ENCODE measurements around the gene TMEM117. TPM values are rescaled to one million over a fixed set of nuclear protein-coding genes. Genes with fewer than 3 reads are reported as not detected.

TMEM117 gene
- total RNA-seq, 5 donors from 2014 or later (not counting 1 experiment from before 2014, with no cell fraction given): 3.3 to 4.4 (median 3.9) TPM

DNA sequence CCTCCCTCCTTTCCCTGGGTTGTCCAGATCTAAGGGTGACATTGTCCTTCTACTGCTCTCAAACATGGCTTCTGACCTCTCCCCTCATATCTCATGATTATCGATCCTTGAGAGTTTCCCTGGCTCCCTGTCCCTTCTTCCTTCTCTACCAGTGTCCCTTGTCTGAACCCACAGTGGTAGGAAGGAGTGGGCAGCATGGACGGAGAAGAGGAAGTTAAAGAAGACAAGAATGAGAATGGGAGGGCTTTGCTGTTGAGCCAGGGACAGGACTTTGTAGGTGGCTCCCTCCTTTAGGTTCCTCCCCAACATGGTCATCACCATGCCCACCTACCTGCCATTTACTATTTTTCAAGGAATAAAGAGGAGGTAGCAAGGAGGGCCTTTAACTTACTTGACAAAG lies 166.7 kb downstream of the TMEM117 start:
- no peaks in the 10 kb centered on the region for H3K4me1 ChIP-seq (ENCODE audit: control insufficient read depth in 1 of 2, extremely low read depth in 1 of 2, insufficient read depth in 2 of 2, low read length in 2 of 2)
- no peak overlapping the region for H3K27ac ChIP-seq (ENCODE audit: low read length)
- Mint-ChIP-seq H3K27ac (no peak overlapping the region), H3K27me3 (no peaks in the 10 kb centered on the region), H3K4me1 (no peaks in the 10 kb centered on the region), H3K36me3 (peaks cover 37% of the 10 kb centered on the region), H3K4me3 (no peak overlapping the region), H3K9me3 (peaks cover 0 to 6% (median 2%) of the 10 kb centered on the region in 3 donors)
- ATAC-seq (replicated peaks in 1 of 4) (no peak), DNase-seq (no peak)
- H3K4me3 ChIP-seq (ENCODE audit: control insufficient read depth in 1 of 2, extremely low read depth in 1 of 2, low read length in 1 of 2): no peak overlapping the region
- H3K9me3 ChIP-seq: no peaks in the 10 kb centered on the region
- CTCF ChIA-PET: no interaction called here
- no peaks in the 10 kb centered on the region for H3K27me3 ChIP-seq (replicated peaks in 1 of 2; ENCODE audit: control insufficient read depth in 2 of 2, extremely low read depth in 1 of 2, insufficient read depth in 2 of 2, low read length in 1 of 2)
- no CpG with 5 or more reads among the region's 2 CpGs for WGBS (ENCODE audit: insufficient coverage)
- POLR2A ChIA-PET: no interaction called here
- H3K36me3 ChIP-seq (ENCODE audit: control insufficient read depth in 2 of 2, extremely low read depth in 1 of 2, insufficient read depth in 1 of 2, low read length in 1 of 2): no peaks in the 10 kb centered on the region

DNA sequence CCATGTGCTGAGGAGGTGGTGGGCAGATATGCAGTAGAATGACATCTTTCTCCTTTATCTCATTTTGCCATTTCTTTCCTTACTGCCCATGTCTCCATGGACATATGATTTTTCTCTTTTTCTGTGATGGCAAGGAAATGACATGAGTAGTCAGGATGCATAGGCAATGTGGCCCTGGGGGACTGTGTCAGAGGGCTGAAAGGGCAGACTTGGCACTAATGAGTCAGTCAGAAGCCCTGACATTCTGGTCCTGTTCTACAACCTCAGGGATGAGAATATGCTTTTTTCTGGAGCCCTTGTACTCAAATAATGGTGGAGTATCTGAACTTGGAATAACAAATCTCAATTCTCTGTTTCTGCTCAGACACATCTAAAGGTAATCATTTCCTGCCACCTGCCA lies 167.8 kb downstream of the TMEM117 start:
- ChIA-PET CTCF (no interaction called here), POLR2A (no interaction called here)
- Histone ChIP-seq H3K9me3 (no peaks in the 10 kb centered on the region), H3K36me3 (ENCODE audit: control insufficient read depth in 2 of 2, extremely low read depth in 1 of 2, insufficient read depth in 1 of 2, low read length in 1 of 2) (no peaks in the 10 kb centered on the region), H3K4me1 (ENCODE audit: control insufficient read depth in 1 of 2, extremely low read depth in 1 of 2, insufficient read depth in 2 of 2, low read length in 2 of 2) (no peaks in the 10 kb centered on the region), H3K27me3 (replicated peaks in 1 of 2; ENCODE audit: control insufficient read depth in 2 of 2, extremely low read depth in 1 of 2, insufficient read depth in 2 of 2, low read length in 1 of 2) (no peaks in the 10 kb centered on the region), H3K27ac (ENCODE audit: low read length) (no peak overlapping the region), H3K4me3 (ENCODE audit: control insufficient read depth in 1 of 2, extremely low read depth in 1 of 2, low read length in 1 of 2) (no peak overlapping the region)
- DNase-seq (no peak), ATAC-seq (replicated peaks in 1 of 4) (no peak)
- no peak overlapping the region for H3K4me3 Mint-ChIP-seq
- no peaks in the 10 kb centered on the region for H3K27me3 Mint-ChIP-seq
- H3K9me3 Mint-ChIP-seq: peaks cover 3 to 17% (median 11%) of the 10 kb centered on the region in 3 donors
- no peak overlapping the region for H3K27ac Mint-ChIP-seq
- no peaks in the 10 kb centered on the region for H3K4me1 Mint-ChIP-seq
- peaks cover 49% of the 10 kb centered on the region for H3K36me3 Mint-ChIP-seq

DNA sequence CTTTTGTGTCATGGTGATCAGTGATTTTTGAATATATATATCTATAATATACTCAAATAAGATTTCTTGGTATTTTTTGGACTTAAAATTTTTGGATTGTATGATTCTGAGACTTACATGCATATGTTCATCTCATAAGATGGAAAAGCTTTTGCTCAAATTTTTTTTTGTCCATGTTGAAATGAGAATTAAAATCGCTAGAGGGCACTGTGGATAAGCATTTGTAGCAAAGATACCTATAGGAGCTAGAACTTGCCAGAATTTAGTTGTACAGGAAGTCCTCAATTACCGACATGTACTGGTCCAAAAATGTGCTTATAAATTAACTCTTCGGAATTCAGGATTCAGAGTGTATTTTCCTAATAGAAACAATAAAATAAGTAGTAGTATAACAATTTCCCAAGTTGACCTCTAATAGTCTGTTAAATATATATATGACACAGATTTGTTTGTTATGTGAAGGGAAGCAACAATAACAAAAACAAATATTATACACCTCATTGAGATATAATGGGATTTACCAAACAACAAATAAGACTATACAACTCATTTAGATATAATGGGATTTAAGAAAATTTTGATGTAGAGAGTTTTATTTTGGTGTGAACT lies 179.6 kb downstream of the TMEM117 start:
- DNase-seq (peak in 1 of 35 experiments; percentile 64), ATAC-seq (replicated peaks in 1 of 4) (peak in 3 of 4 experiments; percentile 50 to 66 (median 57))
- Mint-ChIP-seq H3K36me3 (peaks cover 6% of the 10 kb centered on the region), H3K4me1 (peaks cover 0 to 2% (median 0%) of the 10 kb centered on the region in 3 donors), H3K27me3 (peaks cover 0 to 4% of the 10 kb centered on the region in 2 donors), H3K27ac (no peak overlapping the region), H3K9me3 (no peaks in the 10 kb centered on the region), H3K4me3 (no peak overlapping the region)
- H3K4me3 ChIP-seq (ENCODE audit: control insufficient read depth in 1 of 2, extremely low read depth in 1 of 2, low read length in 1 of 2): no peak overlapping the region
- no peaks in the 10 kb centered on the region for H3K9me3 ChIP-seq
- H3K27me3 ChIP-seq (replicated peaks in 1 of 2; ENCODE audit: control insufficient read depth in 2 of 2, extremely low read depth in 1 of 2, insufficient read depth in 2 of 2, low read length in 1 of 2): no peaks in the 10 kb centered on the region
- POLR2A ChIA-PET: no interaction called here
- H3K36me3 ChIP-seq (ENCODE audit: control insufficient read depth in 2 of 2, extremely low read depth in 1 of 2, insufficient read depth in 1 of 2, low read length in 1 of 2): no peaks in the 10 kb centered on the region
- H3K27ac ChIP-seq (ENCODE audit: low read length): no peak overlapping the region
- CTCF ChIA-PET: interaction anchor here (0.6 to 2.4 kb wide), 9 partner anchors 717 to 1361 kb away, joined by 3 to 20 read pairs (median 4); no protein-coding TSS in a partner anchor
- WGBS (ENCODE audit: insufficient coverage): 0% methylated on average over 1 of the region's 3 CpGs
- no peaks in the 10 kb centered on the region for H3K4me1 ChIP-seq (ENCODE audit: control insufficient read depth in 1 of 2, extremely low read depth in 1 of 2, insufficient read depth in 2 of 2, low read length in 2 of 2)

DNA sequence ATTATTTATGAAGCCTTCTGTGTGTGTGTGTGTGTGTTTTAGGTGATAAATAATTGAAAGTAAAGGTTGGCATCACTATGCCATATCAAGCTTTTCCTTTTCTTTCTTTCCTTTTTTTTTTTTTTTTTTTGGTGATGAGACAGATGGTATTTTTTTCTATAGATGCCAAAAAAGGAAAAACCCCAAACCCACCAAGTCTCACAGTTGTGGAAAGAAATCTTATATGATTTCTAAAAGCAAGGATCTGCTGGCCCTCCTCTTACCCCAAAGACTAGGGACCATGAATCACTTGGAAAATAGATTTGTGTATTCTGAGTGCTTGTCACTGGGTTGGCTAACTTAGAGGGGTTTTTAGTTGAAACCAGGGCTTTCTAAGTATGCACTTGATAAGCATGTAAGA lies 181.3 kb downstream of the TMEM117 start:
- POLR2A ChIA-PET: no interaction called here
- DNase-seq (no peak), ATAC-seq (replicated peaks in 1 of 4) (no peak)
- Mint-ChIP-seq H3K9me3 (peaks cover 0 to under 1% (median 0%) of the 10 kb centered on the region in 3 donors), H3K27me3 (peaks cover 0 to 4% of the 10 kb centered on the region in 2 donors), H3K4me3 (no peak overlapping the region), H3K27ac (no peak overlapping the region), H3K4me1 (peaks cover 0 to 2% (median 0%) of the 10 kb centered on the region in 3 donors), H3K36me3 (peaks cover 6% of the 10 kb centered on the region)
- Histone ChIP-seq H3K9me3 (no peaks in the 10 kb centered on the region), H3K4me3 (ENCODE audit: control insufficient read depth in 1 of 2, extremely low read depth in 1 of 2, low read length in 1 of 2) (no peak overlapping the region), H3K27ac (ENCODE audit: low read length) (no peak overlapping the region), H3K4me1 (ENCODE audit: control insufficient read depth in 1 of 2, extremely low read depth in 1 of 2, insufficient read depth in 2 of 2, low read length in 2 of 2) (no peaks in the 10 kb centered on the region), H3K27me3 (replicated peaks in 1 of 2; ENCODE audit: control insufficient read depth in 2 of 2, extremely low read depth in 1 of 2, insufficient read depth in 2 of 2, low read length in 1 of 2) (no peaks in the 10 kb centered on the region), H3K36me3 (ENCODE audit: control insufficient read depth in 2 of 2, extremely low read depth in 1 of 2, insufficient read depth in 1 of 2, low read length in 1 of 2) (no peaks in the 10 kb centered on the region)
- CTCF ChIA-PET: no interaction called here

GRCh38 chr12:44019118-44019517 lies 183.2 kb downstream of the TMEM117 start:
- Mint-ChIP-seq H3K4me1 (peaks cover 0 to 2% (median 0%) of the 10 kb centered on the region in 3 donors), H3K9me3 (peaks cover 0 to 7% (median 4%) of the 10 kb centered on the region in 3 donors), H3K27ac (no peak overlapping the region), H3K36me3 (peaks cover 12% of the 10 kb centered on the region), H3K4me3 (no peak overlapping the region), H3K27me3 (peaks cover 0 to 4% of the 10 kb centered on the region in 2 donors)
- ChIA-PET POLR2A (no interaction called here), CTCF (interaction anchor here in 1 of 2 donors (0.6 kb wide), 1 partner anchor 136 kb away, joined by 3 read pairs; no protein-coding TSS in a partner anchor)
- Histone ChIP-seq H3K4me1 (ENCODE audit: control insufficient read depth in 1 of 2, extremely low read depth in 1 of 2, insufficient read depth in 2 of 2, low read length in 2 of 2) (no peaks in the 10 kb centered on the region), H3K27ac (ENCODE audit: low read length) (no peak overlapping the region), H3K9me3 (no peaks in the 10 kb centered on the region), H3K27me3 (replicated peaks in 1 of 2; ENCODE audit: control insufficient read depth in 2 of 2, extremely low read depth in 1 of 2, insufficient read depth in 2 of 2, low read length in 1 of 2) (no peaks in the 10 kb centered on the region), H3K4me3 (ENCODE audit: control insufficient read depth in 1 of 2, extremely low read depth in 1 of 2, low read length in 1 of 2) (no peak overlapping the region), H3K36me3 (ENCODE audit: control insufficient read depth in 2 of 2, extremely low read depth in 1 of 2, insufficient read depth in 1 of 2, low read length in 1 of 2) (no peaks in the 10 kb centered on the region)
- no peak for ATAC-seq (replicated peaks in 1 of 4)
- no peak for DNase-seq
- 100% methylated on average over 2 of the region's 2 CpGs for WGBS (ENCODE audit: insufficient coverage)

- no CpG with 5 or more reads among the region's 1 CpG for WGBS (ENCODE audit: insufficient coverage)
- POLR2A ChIA-PET: no interaction called here
- CTCF ChIA-PET: interaction anchor here in 1 of 2 donors (1.1 kb wide), 1 partner anchor 929 kb away, joined by 3 read pairs; no protein-coding TSS in a partner anchor
- H3K36me3 ChIP-seq (ENCODE audit: control insufficient read depth in 2 of 2, extremely low read depth in 1 of 2, insufficient read depth in 1 of 2, low read length in 1 of 2): no peaks in the 10 kb centered on the region
- Mint-ChIP-seq H3K9me3 (peaks cover 0 to 7% (median 4%) of the 10 kb centered on the region in 3 donors), H3K27ac (no peak overlapping the region), H3K4me1 (no peaks in the 10 kb centered on the region), H3K27me3 (peaks cover 0 to 4% of the 10 kb centered on the region in 2 donors), H3K4me3 (no peak overlapping the region), H3K36me3 (peaks cover 12% of the 10 kb centered on the region)
- ATAC-seq (replicated peaks in 1 of 4) (no peak), DNase-seq (no peak)
- no peaks in the 10 kb centered on the region for H3K9me3 ChIP-seq
- no peaks in the 10 kb centered on the region for H3K27me3 ChIP-seq (replicated peaks in 1 of 2; ENCODE audit: control insufficient read depth in 2 of 2, extremely low read depth in 1 of 2, insufficient read depth in 2 of 2, low read length in 1 of 2)
- no peak overlapping the region for H3K4me3 ChIP-seq (ENCODE audit: control insufficient read depth in 1 of 2, extremely low read depth in 1 of 2, low read length in 1 of 2)
- no peaks in the 10 kb centered on the region for H3K4me1 ChIP-seq (ENCODE audit: control insufficient read depth in 1 of 2, extremely low read depth in 1 of 2, insufficient read depth in 2 of 2, low read length in 2 of 2)
- H3K27ac ChIP-seq (ENCODE audit: low read length): no peak overlapping the region
Measured at GRCh38 chr12:44020555-44020954, 184.7 kb downstream of the TMEM117 start.
